ENCODE measurements around the gene ANGPTL7. TPM values are rescaled to one million over a fixed set of nuclear protein-coding genes. Genes with fewer than 3 reads are reported as not detected.

The ANGPTL7 gene
- total and polyA plus RNA-seq, 10 of the 15 experiments (the other 5 are each of a cell fraction or from before 2014, with no cell fraction given) = 0.09 TPM; not detected in 9

GRCh38 chr1:11187000-11187399, 2.2 kb upstream of the ANGPTL7 start:
- intact Hi-C loops (cut with micrococcal nuclease; ENCODE audit: unreplicated experiment) (no loop called here), in situ Hi-C loops (cut with MboI) (no loop called here)
- CTCF ChIA-PET = no interaction called here
- BruUV-seq (replicated peaks) = no TSS peak
- ATAC-seq (no peak), DNase-seq (ENCODE audit: low read depth, low spot score) (no peak), FAIRE-seq (no peak)
- Histone ChIP-seq H4K20me1 (ENCODE audit: control insufficient read depth, insufficient read depth) (no peaks in the 10 kb centered on the region), H2AFZ (ENCODE audit: control insufficient read depth, low read depth, low read length) (no peak overlapping the region), H3K4me1 (ENCODE audit: control insufficient read depth, insufficient read depth, low read length) (no peaks in the 10 kb centered on the region), H3K36me3 (ENCODE audit: control insufficient read depth in 2 of 2, insufficient read depth in 2 of 2, low read length in 1 of 2) (peaks cover 6 to 26% of the 10 kb centered on the region in 2 experiments), H3K9me3 (replicated peaks; ENCODE audit: control insufficient read depth, insufficient read depth, low read length) (no peaks in the 10 kb centered on the region), H3K27me3 (replicated peaks in 1 of 2; ENCODE audit: control insufficient read depth in 2 of 2, insufficient read depth in 2 of 2, low read length in 1 of 2) (no peaks in the 10 kb centered on the region), H3K79me2 (ENCODE audit: control insufficient read depth, insufficient read depth, low read length) (no peaks in the 10 kb centered on the region), H3K27ac (ENCODE audit: control insufficient read depth, insufficient read depth) (no peak overlapping the region), H3K9ac (ENCODE audit: control insufficient read depth, insufficient read depth, low read length) (no peak overlapping the region), H3K4me3 (no peak overlapping the region), H3K4me2 (ENCODE audit: control insufficient read depth, insufficient read depth) (no peak overlapping the region)
- no peak for TF ChIP-seq ZNF687 (IDR thresholded peaks at IDR 0.05)
- POLR2A ChIA-PET = no interaction called here
- WGBS (ENCODE audit: insufficient coverage, insufficient replicate concordance, low lambda C conversion rate, missing lambda C conversion rate) = 97% methylated on average over 3 of the region's 3 CpGs
- SMC1A ChIA-PET (ENCODE audit: uncharacterized antibody, unreplicated experiment) = interaction anchor here (2.1 kb wide), 1 partner anchor 149 kb away, joined by 8 read pairs; no protein-coding TSS in a partner anchor
- RAD21 ChIA-PET (ENCODE audit: unreplicated experiment) = no interaction called here

DNA sequence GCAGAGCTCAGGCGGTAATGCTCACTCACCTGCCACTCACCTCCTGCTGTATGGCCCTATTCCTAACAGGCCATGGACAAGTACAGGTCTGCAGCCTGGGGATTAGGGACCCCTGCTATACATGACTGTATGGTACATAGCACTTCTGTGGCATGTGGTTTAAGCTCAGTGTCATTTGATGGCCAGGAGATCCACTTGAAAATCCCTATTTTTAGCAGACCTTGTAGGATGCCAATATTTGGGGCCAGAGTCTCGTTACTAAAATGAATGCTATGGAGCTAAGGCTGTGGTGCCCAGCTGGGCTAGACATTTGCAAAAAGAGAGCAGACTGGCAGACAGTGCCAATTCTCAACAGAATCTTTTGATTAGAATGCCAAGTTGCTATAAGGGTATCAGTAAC, 1.7 kb upstream of the ANGPTL7 start:
- FAIRE-seq (no peak), ATAC-seq (no peak), DNase-seq (ENCODE audit: low read depth, low spot score) (no peak)
- Histone ChIP-seq H3K27ac (ENCODE audit: control insufficient read depth, insufficient read depth) (no peak overlapping the region), H3K9me3 (replicated peaks; ENCODE audit: control insufficient read depth, insufficient read depth, low read length) (no peaks in the 10 kb centered on the region), H3K27me3 (replicated peaks in 1 of 2; ENCODE audit: control insufficient read depth in 2 of 2, insufficient read depth in 2 of 2, low read length in 1 of 2) (no peaks in the 10 kb centered on the region), H3K36me3 (ENCODE audit: control insufficient read depth in 2 of 2, insufficient read depth in 2 of 2, low read length in 1 of 2) (peaks cover 9 to 26% of the 10 kb centered on the region in 2 experiments), H3K79me2 (ENCODE audit: control insufficient read depth, insufficient read depth, low read length) (no peaks in the 10 kb centered on the region), H3K9ac (ENCODE audit: control insufficient read depth, insufficient read depth, low read length) (no peak overlapping the region; the same call in 1 of the 2 replicates), H3K4me1 (ENCODE audit: control insufficient read depth, insufficient read depth, low read length) (no peaks in the 10 kb centered on the region), H2AFZ (ENCODE audit: control insufficient read depth, low read depth, low read length) (no peak overlapping the region), H3K4me2 (ENCODE audit: control insufficient read depth, insufficient read depth) (no peak overlapping the region), H3K4me3 (no peak overlapping the region), H4K20me1 (ENCODE audit: control insufficient read depth, insufficient read depth) (no peaks in the 10 kb centered on the region)
- in situ Hi-C loops (cut with MboI) (no loop called here), intact Hi-C loops (cut with micrococcal nuclease; ENCODE audit: unreplicated experiment) (no loop called here)
- ChIA-PET POLR2A (no interaction called here), SMC1A (ENCODE audit: uncharacterized antibody, unreplicated experiment) (interaction anchor here (2.1 kb wide), 1 partner anchor 150 kb away, joined by 8 read pairs; no protein-coding TSS in a partner anchor), RAD21 (ENCODE audit: unreplicated experiment) (no interaction called here), CTCF (no interaction called here)
- no TSS peak for BruUV-seq (replicated peaks)
- WGBS (ENCODE audit: insufficient coverage, insufficient replicate concordance, low lambda C conversion rate, missing lambda C conversion rate) = 97% methylated on average over 2 of the region's 2 CpGs
- TF ChIP-seq CEBPZ (IDR thresholded peaks at IDR 0.05; ENCODE audit: low read depth, low read length) (no peak), NFYA (IDR thresholded peaks at IDR 0.05; ENCODE audit: borderline replicate concordance, low read depth, low read length) (no peak), POLR2AphosphoS2 (IDR thresholded peaks at IDR 0.05; ENCODE audit: low read depth, low read length) (no peak)
- TF ChIP-seq, protein P1, sequence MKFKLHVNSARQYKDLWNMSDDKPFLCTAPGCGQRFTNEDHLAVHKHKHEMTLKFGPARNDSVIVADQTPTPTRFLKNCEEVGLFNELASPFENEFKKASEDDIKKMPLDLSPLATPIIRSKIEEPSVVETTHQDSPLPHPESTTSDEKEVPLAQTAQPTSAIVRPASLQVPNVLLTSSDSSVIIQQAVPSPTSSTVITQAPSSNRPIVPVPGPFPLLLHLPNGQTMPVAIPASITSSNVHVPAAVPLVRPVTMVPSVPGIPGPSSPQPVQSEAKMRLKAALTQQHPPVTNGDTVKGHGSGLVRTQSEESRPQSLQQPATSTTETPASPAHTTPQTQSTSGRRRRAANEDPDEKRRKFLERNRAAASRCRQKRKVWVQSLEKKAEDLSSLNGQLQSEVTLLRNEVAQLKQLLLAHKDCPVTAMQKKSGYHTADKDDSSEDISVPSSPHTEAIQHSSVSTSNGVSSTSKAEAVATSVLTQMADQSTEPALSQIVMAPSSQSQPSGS (IDR thresholded peaks at IDR 0.05; ENCODE audit: low read length) = no peak
- TF ChIP-seq, protein P2, sequence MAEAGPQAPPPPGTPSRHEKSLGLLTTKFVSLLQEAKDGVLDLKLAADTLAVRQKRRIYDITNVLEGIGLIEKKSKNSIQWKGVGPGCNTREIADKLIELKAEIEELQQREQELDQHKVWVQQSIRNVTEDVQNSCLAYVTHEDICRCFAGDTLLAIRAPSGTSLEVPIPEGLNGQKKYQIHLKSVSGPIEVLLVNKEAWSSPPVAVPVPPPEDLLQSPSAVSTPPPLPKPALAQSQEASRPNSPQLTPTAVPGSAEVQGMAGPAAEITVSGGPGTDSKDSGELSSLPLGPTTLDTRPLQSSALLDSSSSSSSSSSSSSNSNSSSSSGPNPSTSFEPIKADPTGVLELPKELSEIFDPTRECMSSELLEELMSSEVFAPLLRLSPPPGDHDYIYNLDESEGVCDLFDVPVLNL (IDR thresholded peaks at IDR 0.05; ENCODE audit: low read depth, low read length) = no peak

All from GM12878 (cell line).